Measurements from ENCODE around the gene THRB. TPM values are rescaled to one million over a fixed set of nuclear protein-coding genes. Genes with fewer than 3 reads are reported as not detected.

THRB gene
- total and polyA plus RNA-seq, 9 of the 15 experiments (the other 6 are each of a cell fraction or from before 2014, with no cell fraction given) = 1.7 to 14.9 (median 6.9) TPM

- TF ChIP-seq MEF2D (tag; conservative IDR thresholded peaks at IDR 0.05; ENCODE audit: low read depth) (0 out of 2 replicates have a peak, but pooled peaks have one; percentile 51), SP2 (IDR thresholded peaks at IDR 0.05; ENCODE audit: extremely low read depth, low read depth, low read length, poor library complexity, severe bottlenecking) (no peak), ZNF445 (CRISPR knock-in tag; IDR thresholded peaks at IDR 0.05; ENCODE audit: low read depth) (no peak), ZBTB33 (CRISPR knock-in tag; IDR thresholded peaks at IDR 0.05) (no peak), ZNF274 (IDR thresholded peaks at IDR 0.05; ENCODE audit: borderline replicate concordance, low read depth, low read length) (no peak), XRCC4 (IDR thresholded peaks at IDR 0.05; ENCODE audit: extremely low read depth, insufficient read depth, insufficient read length) (no peak), RCOR1 (IDR thresholded peaks at IDR 0.05; ENCODE audit: borderline replicate concordance in 1 of 2, low read depth in 2 of 2, low read length in 2 of 2) (peak in 1 of 2 experiments; percentile 60; a peak in 1 of 4 replicates), GABPA (tag; conservative IDR thresholded peaks at IDR 0.05; ENCODE audit: low read depth) (no peak), MAFF (IDR thresholded peaks at IDR 0.05; ENCODE audit: low read length) (no peak), GTF2A2 (tag; IDR thresholded peaks at IDR 0.05) (no peak; the same call in 1 of the 2 replicates), PML (IDR thresholded peaks at IDR 0.05; ENCODE audit: low read length) (no peak), NELFE (IDR thresholded peaks at IDR 0.05; ENCODE audit: insufficient read depth, insufficient read length) (no peak), FOXA3 (CRISPR knock-in tag; conservative IDR thresholded peaks at IDR 0.05 in 1 of 2, IDR thresholded peaks at IDR 0.05 in 1 of 2) (no peak), CBX3 (IDR thresholded peaks at IDR 0.05; ENCODE audit: borderline replicate concordance in 1 of 2, low read length in 2 of 2) (0 out of 3 replicates have a peak, but pooled peaks of 1 of the 2 experiments have one; percentile 35), POLR2AphosphoS2 (IDR thresholded peaks at IDR 0.05; ENCODE audit: low read length) (no peak), ZNF347 (CRISPR knock-in tag; IDR thresholded peaks at IDR 0.05; ENCODE audit: low read depth) (0 out of 2 replicates have a peak, but pooled peaks have one; percentile 27), TGIF2 (CRISPR knock-in tag; IDR thresholded peaks at IDR 0.05) (no peak), EP400 (IDR thresholded peaks at IDR 0.05) (no peak), TAF15 (IDR thresholded peaks at IDR 0.05; ENCODE audit: low read depth, low read length) (no peak), RNF2 (IDR thresholded peaks at IDR 0.05) (0 out of 2 replicates have a peak, but pooled peaks have one; percentile 36), MYBL2 (IDR thresholded peaks at IDR 0.05; ENCODE audit: low read depth) (no peak), MYBL2 (CRISPR knock-in tag; IDR thresholded peaks at IDR 0.05; ENCODE audit: borderline replicate concordance) (no peak), SMARCE1 (IDR thresholded peaks at IDR 0.05) (no peak), CHD4 (IDR thresholded peaks at IDR 0.05; ENCODE audit: insufficient read depth, insufficient replicate concordance, low read depth, low read length, poor library complexity, severe bottlenecking) (no peak), EWSR1 (IDR thresholded peaks at IDR 0.05; ENCODE audit: borderline replicate concordance, low read depth, partially characterized antibody) (no peak), NFATC3 (IDR thresholded peaks at IDR 0.05) (no peak), CAMTA2 (CRISPR knock-in tag; conservative IDR thresholded peaks at IDR 0.05) (no peak), CTBP1 (IDR thresholded peaks at IDR 0.05; ENCODE audit: borderline replicate concordance) (no peak)
Observed at GRCh38 chr3:24496529-24497482, 2.2 kb upstream of the THRB start (continued).

Measured in K562 (cell line).